Left ventricle myocardium inferior (tissue), 1 donor: Measurements from ENCODE around the gene PPP1R17. TPM values are rescaled to one million over a fixed set of nuclear protein-coding genes. Genes with fewer than 3 reads are reported as not detected.

Source experiments
- DNase-seq: peaks from one replicate; pipeline ENCODE4 v3.0.0-alpha.2; 2020
- H3K27ac ChIP-seq: fragments of 200-600 bp; replicated peaks from 2 replicates; pipeline ENCODE4 v1.8.0; 2021
- H3K27me3 ChIP-seq: fragments of 200-600 bp; 2 replicates; pipeline ENCODE4 v1.8.0; 2021; ENCODE audit warnings: low read depth
- H3K36me3 ChIP-seq: fragments of 200-600 bp; 2 replicates; pipeline ENCODE4 v1.8.0; 2021
- H3K4me1 ChIP-seq: fragments of 200-600 bp; 2 replicates; pipeline ENCODE4 v1.8.0; 2021
- H3K4me3 ChIP-seq: fragments of 200-600 bp; 2 replicates; pipeline ENCODE4 v1.8.0; 2021; ENCODE audit warnings: mild to moderate bottlenecking, moderate library complexity
- H3K9me3 ChIP-seq: fragments of 200-600 bp; replicated peaks from 2 replicates; pipeline ENCODE4 v1.8.0; 2021
- intact Hi-C: fragments of 100-400 bp; cut with micrococcal nuclease; formaldehyde crosslinking; loops from one replicate; pipeline ENCODE4 v1.11.0; 2022
- total RNA-seq: library from RNA; stranded (reverse); fragmentation: NEBNext Ultra II Directional; extraction: Animal tissue kit (Norgen Biotek cat#: 25700); gene quantifications from one replicate; pipeline ENCODE4 v1.2.1, GENCODE V29; 2021
- TF ChIP-seq, protein P1 (sequence below): fragments of 200-600 bp; IDR thresholded peaks from 2 replicates; pipeline ENCODE4 v1.8.0; 2021; ENCODE audit warnings: antibody characterized with exemption, mild to moderate bottlenecking, borderline replicate concordance
- donor health status: DM: no; HTN: yes; CAD: no; lungs with severe emphysema.

PPP1R17 gene
- total RNA-seq, 1 donor from 2014 or later, result not detected

DNA sequence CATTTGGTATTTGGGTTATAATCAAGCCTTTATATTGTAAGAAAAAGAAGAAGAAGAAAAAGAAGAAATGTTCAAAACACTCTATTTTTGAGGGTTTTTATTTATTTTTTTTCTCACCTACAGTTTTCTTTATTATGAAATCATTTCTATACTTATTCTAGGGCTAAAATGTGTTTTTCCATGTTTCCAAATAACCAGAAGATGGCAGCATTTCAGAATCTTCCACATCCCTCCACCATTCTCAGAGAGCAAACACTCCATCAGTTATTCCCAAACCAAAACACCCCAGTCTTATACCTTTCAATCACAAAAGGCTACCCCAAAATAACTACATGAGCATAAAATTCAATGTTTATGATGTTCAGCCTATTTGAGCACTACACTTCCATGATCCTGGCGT, 38.7 kb upstream of the PPP1R17 start:
- H3K36me3 ChIP-seq, result no peaks in the 10 kb centered on the region
- intact Hi-C loops, result no loop called here
- DNase-seq, result no peak
- H3K9me3 ChIP-seq, result no peaks in the 10 kb centered on the region
- H3K27me3 ChIP-seq, result no peaks in the 10 kb centered on the region
- H3K4me3 ChIP-seq, result no peak overlapping the region
- TF ChIP-seq, protein P1, sequence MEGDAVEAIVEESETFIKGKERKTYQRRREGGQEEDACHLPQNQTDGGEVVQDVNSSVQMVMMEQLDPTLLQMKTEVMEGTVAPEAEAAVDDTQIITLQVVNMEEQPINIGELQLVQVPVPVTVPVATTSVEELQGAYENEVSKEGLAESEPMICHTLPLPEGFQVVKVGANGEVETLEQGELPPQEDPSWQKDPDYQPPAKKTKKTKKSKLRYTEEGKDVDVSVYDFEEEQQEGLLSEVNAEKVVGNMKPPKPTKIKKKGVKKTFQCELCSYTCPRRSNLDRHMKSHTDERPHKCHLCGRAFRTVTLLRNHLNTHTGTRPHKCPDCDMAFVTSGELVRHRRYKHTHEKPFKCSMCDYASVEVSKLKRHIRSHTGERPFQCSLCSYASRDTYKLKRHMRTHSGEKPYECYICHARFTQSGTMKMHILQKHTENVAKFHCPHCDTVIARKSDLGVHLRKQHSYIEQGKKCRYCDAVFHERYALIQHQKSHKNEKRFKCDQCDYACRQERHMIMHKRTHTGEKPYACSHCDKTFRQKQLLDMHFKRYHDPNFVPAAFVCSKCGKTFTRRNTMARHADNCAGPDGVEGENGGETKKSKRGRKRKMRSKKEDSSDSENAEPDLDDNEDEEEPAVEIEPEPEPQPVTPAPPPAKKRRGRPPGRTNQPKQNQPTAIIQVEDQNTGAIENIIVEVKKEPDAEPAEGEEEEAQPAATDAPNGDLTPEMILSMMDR, result peak; percentile 30
- H3K4me1 ChIP-seq, result no peaks in the 10 kb centered on the region
- no peak overlapping the region for H3K27ac ChIP-seq

DNA sequence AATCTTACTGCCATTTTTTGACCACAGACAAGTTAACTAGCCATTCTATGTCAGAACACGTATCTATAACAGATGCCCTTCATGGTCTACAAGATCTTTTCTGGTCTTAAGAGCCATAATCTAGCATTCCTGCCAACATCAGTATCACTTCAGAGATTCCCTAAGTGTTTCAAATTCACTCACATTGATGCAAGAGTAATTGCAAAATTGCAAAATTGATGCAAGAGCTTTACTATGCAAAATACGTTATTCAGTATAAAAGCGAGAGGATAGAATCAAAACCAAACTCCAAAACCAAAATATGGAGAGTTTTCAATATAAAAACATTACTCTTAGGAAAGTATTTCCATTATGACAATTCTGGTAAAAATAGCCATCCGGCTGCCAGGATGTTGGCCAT, 38.1 kb upstream of the PPP1R17 start:
- TF ChIP-seq, protein P1, result no peak
- intact Hi-C loops, result no loop called here
- no peak for DNase-seq

DNA sequence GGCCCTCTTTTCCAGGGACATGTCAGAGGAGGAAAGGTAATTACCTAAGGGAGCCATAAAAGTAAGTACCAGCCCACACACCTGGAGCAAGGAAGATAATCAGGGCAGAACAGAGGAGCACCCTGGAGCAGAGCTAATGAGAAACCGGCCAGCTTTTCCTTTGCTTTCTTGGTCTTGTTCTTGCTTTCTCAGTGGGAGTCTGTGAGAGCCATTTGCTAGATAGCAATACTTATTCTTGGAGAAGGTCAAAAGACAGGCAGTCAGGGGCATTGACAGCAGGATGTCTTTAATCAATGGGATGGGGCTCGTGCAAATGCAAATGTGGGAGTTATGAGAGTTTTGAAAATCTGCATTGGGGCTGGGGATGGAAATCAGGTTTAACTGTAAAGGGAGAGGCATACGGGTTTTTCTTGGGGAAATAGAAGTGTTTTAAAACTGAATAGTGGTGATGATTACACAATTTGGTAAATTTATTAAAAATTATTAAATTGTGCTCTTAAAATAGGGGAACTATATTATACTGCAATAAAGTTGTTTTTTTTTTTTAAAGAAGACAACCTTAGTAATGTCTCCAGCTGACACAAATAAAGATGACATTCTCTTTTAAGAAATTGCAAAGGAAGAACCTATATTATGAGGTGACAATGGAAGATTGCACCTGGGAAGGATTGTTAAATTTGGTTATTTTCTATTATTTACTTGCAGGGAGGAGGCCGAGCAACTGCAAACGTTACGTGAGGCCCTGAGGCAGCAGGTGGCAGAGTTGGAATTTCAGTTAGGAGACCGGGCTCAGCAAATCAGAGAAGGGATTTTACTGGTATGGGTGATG, 35.6 kb upstream of the PPP1R17 start:
- Histone ChIP-seq H3K27me3 (no peaks in the 10 kb centered on the region), H3K36me3 (no peaks in the 10 kb centered on the region), H3K27ac (no peak overlapping the region), H3K4me3 (no peak overlapping the region), H3K9me3 (no peaks in the 10 kb centered on the region), H3K4me1 (no peaks in the 10 kb centered on the region)
- intact Hi-C loops, result no loop called here
- TF ChIP-seq, protein P1, result no peak
- no peak for DNase-seq

More for the DNA sequence above, 38.1 kb upstream of the PPP1R17 start:
- Histone ChIP-seq H3K4me3 (no peak overlapping the region), H3K27me3 (no peaks in the 10 kb centered on the region), H3K9me3 (no peaks in the 10 kb centered on the region), H3K27ac (no peak overlapping the region), H3K36me3 (no peaks in the 10 kb centered on the region), H3K4me1 (no peaks in the 10 kb centered on the region)

DNA sequence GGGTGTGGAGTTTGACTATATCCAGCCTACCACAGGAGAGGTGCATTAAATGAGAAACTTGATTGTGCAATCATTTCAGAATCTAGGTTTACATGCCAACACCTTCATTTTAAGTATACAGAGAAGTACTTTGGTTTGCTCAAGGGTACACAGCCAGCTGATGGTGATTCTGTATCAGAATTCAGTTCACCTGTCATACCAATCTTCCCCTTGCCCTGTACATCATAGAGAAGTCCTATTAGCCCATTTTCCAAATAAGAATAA, 35.0 kb upstream of the PPP1R17 start:
- Histone ChIP-seq H3K36me3 (no peaks in the 10 kb centered on the region), H3K27ac (no peak overlapping the region), H3K27me3 (no peaks in the 10 kb centered on the region), H3K9me3 (no peaks in the 10 kb centered on the region), H3K4me1 (no peaks in the 10 kb centered on the region), H3K4me3 (no peak overlapping the region)
- DNase-seq, result no peak
- TF ChIP-seq, protein P1, result no peak
- intact Hi-C loops, result no loop called here

- Histone ChIP-seq H3K4me1 (no peaks in the 10 kb centered on the region), H3K27ac (no peak overlapping the region), H3K27me3 (no peaks in the 10 kb centered on the region), H3K4me3 (no peak overlapping the region), H3K9me3 (no peaks in the 10 kb centered on the region), H3K36me3 (no peaks in the 10 kb centered on the region)
- TF ChIP-seq, protein P1, result no peak
- intact Hi-C loops, result no loop called here
- no peak for DNase-seq
Observed at GRCh38 chr7:31663072-31663471, 23.9 kb upstream of the PPP1R17 start.
